Peyer's patch (tissue), 4 donors: ENCODE data around the gene S1PR2. TPM values are rescaled to one million over a fixed set of nuclear protein-coding genes. Genes with fewer than 3 reads are reported as not detected.
A peak's percentile ranks its signal among the peaks of the same experiment; 100 is the strongest.

Source experiments
- DNase-seq, 3 donors: peaks; one replicate each; pipeline ENCODE4 v3.0.0-alpha.2; 2017 to 2019
- H3K27ac ChIP-seq, 4 donors: fragments of 200-600 bp; sonication (generic); one replicate each; pipeline ENCODE4 v1.5.1; 2016 to 2019
- H3K27me3 ChIP-seq, 2 donors: fragments of 200-600 bp; sonication (generic); one replicate each; pipeline ENCODE4 v1.5.1; 2019
- H3K36me3 ChIP-seq, 3 donors: fragments of 200-600 bp; sonication (generic); one replicate each; pipeline ENCODE4 v1.5.1; 2016 to 2019
- H3K4me1 ChIP-seq, 4 donors: fragments of 200-600 bp; sonication (generic); one replicate each; pipeline ENCODE4 v1.5.1; 2016 to 2019
- H3K4me3 ChIP-seq, 4 donors: fragments of 200-600 bp; sonication (generic); 1 replicate in 3 of 4; 2 replicates in 1 of 4; pipeline ENCODE4 v1.5.1; 2016 to 2019; ENCODE audit warnings: mild to moderate bottlenecking in 1 of 4
- H3K9me3 ChIP-seq, 4 donors: fragments of 200-600 bp; sonication (generic); one replicate each; pipeline ENCODE4 v1.5.1; 2016 to 2019; ENCODE audit warnings: mild to moderate bottlenecking in 1 of 4
- POLR2A ChIP-seq, 2 donors: fragments of 450-650 bp; IDR thresholded peaks; one replicate each; pipeline ENCODE4 v1.5.1; 2017; ENCODE audit warnings: antibody characterized with exemption in 2 of 2, mild to moderate bottlenecking in 2 of 2, moderate library complexity in 2 of 2
- total RNA-seq, 4 donors: library from RNA; depleted of rRNA; stranded (reverse); fragments of >200 nt; gene quantifications; one replicate each; pipeline ENCODE4 v1.1.0, GENCODE V29; 2016
- TF ChIP-seq, protein P1 (sequence below), 6 experiments: fragments of 450-650 bp in 4 of 6; fragments of 200-600 bp in 2 of 6; sonication (generic) in 1 of 6; IDR thresholded peaks; one replicate each; pipeline ENCODE4 v1.5.1; 2017 to 2019; ENCODE audit warnings: antibody characterized with exemption in 6 of 6, mild to moderate bottlenecking in 3 of 6, moderate library complexity in 1 of 6

Gene S1PR2
- total RNA-seq, 4 donors from 2014 or later: 2.8 to 4.8 (median 3.1) TPM

DNA sequence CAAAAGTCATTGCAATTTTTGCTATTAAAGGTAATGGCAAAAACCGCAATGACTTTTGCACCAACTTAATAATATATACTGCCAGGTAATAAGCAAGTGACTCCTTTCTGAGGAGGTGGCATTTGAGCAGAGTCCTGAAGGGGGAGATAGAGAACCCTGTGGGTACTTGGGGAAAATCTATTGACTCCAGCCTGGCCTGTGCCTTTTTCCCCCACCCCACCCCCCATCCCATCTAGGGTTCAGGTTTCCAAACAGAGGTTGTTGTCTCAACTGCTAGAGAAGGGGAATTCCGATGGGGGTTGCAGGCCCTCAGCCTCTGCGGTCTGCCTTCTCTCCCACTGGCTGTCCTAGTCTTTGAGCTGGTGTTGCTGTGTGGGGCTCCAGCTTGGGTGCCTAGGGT is 11.5 kb downstream of the S1PR2 start:
- Histone ChIP-seq H3K27ac (no peak overlapping the region), H3K4me1 (peaks cover 0 to 6% (median 0%) of the 10 kb centered on the region in 4 donors), H3K4me3 (no peak overlapping the region), H3K27me3 (no peaks in the 10 kb centered on the region), H3K36me3 (peaks cover 0 to 5% (median 0%) of the 10 kb centered on the region in 3 donors), H3K9me3 (no peaks in the 10 kb centered on the region)
- TF ChIP-seq POLR2A (IDR thresholded peaks at IDR 0.05): no peak
- TF ChIP-seq, protein P1, sequence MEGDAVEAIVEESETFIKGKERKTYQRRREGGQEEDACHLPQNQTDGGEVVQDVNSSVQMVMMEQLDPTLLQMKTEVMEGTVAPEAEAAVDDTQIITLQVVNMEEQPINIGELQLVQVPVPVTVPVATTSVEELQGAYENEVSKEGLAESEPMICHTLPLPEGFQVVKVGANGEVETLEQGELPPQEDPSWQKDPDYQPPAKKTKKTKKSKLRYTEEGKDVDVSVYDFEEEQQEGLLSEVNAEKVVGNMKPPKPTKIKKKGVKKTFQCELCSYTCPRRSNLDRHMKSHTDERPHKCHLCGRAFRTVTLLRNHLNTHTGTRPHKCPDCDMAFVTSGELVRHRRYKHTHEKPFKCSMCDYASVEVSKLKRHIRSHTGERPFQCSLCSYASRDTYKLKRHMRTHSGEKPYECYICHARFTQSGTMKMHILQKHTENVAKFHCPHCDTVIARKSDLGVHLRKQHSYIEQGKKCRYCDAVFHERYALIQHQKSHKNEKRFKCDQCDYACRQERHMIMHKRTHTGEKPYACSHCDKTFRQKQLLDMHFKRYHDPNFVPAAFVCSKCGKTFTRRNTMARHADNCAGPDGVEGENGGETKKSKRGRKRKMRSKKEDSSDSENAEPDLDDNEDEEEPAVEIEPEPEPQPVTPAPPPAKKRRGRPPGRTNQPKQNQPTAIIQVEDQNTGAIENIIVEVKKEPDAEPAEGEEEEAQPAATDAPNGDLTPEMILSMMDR (IDR thresholded peaks at IDR 0.05): peak in 4 of 6 experiments; percentile 24 to 39 (median 31)
- no peak for DNase-seq

DNA sequence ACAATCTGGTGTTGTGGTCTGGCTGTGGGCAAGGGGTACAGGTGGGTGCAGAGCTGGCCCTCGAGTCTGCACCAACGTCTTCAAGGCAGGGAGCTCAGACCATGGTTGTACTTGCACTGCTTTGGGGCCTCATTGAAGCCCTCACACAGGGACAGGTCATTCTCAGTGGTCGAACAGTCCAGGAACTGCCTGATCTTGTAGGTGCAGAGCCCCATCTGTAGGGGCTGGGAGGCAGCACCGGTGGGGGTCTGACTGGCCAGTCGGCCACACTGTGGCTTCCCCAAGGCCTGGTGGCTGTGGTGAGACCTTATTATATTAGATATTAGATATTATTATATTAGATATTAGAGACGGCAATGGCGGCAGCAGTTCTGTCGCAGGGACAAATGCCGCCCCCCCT is 14.0 kb downstream of the S1PR2 start:
- Histone ChIP-seq H3K36me3 (no peaks in the 10 kb centered on the region), H3K9me3 (no peaks in the 10 kb centered on the region), H3K4me3 (no peak overlapping the region), H3K27ac (no peak overlapping the region), H3K27me3 (no peaks in the 10 kb centered on the region), H3K4me1 (peaks cover 0 to 6% (median 0%) of the 10 kb centered on the region in 4 donors)
- TF ChIP-seq, protein P1 (IDR thresholded peaks at IDR 0.05): no peak
- no peak for TF ChIP-seq POLR2A (IDR thresholded peaks at IDR 0.05)
- no peak for DNase-seq

- Histone ChIP-seq H3K9me3 (no peaks in the 10 kb centered on the region), H3K27me3 (no peaks in the 10 kb centered on the region), H3K4me3 (no peak overlapping the region), H3K27ac (no peak overlapping the region), H3K36me3 (no peaks in the 10 kb centered on the region), H3K4me1 (peaks cover 0 to 5% (median 0%) of the 10 kb centered on the region in 4 donors)
- DNase-seq: no peak
- TF ChIP-seq, protein P1 (IDR thresholded peaks at IDR 0.05): no peak
- TF ChIP-seq POLR2A (IDR thresholded peaks at IDR 0.05): no peak
Observed at GRCh38 chr19:10214784-10215183, 16.3 kb downstream of the S1PR2 start.

DNA sequence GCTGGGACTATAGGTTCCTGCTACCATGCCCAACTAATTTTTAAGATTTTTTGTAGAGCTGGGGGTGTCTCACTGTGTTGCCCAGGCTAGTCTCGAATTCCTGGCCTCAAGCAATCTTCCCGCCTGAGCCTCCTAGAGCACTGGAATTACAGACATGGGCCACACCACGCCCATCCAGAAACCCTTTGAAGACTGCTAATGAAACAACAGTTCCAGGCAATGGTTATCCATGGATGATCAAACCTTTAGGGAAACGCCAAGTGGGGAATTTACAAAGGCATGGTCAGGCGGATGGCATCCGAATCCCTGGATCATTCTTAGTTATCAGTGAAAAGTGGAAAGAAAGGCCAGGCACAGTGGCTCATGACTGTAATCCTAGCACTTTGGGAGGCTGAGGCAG is 19.4 kb downstream of the S1PR2 start:
- H3K4me3 ChIP-seq: no peak overlapping the region
- no peaks in the 10 kb centered on the region for H3K27me3 ChIP-seq
- DNase-seq: no peak
- TF ChIP-seq POLR2A (IDR thresholded peaks at IDR 0.05): no peak
- TF ChIP-seq, protein P1 (IDR thresholded peaks at IDR 0.05): no peak
- no peak overlapping the region for H3K27ac ChIP-seq
- no peaks in the 10 kb centered on the region for H3K9me3 ChIP-seq
- no peaks in the 10 kb centered on the region for H3K36me3 ChIP-seq
- no peaks in the 10 kb centered on the region for H3K4me1 ChIP-seq

- H3K4me1 ChIP-seq: no peaks in the 10 kb centered on the region
- no peak overlapping the region for H3K27ac ChIP-seq
- no peaks in the 10 kb centered on the region for H3K9me3 ChIP-seq
- no peaks in the 10 kb centered on the region for H3K36me3 ChIP-seq
- no peak for DNase-seq
- H3K27me3 ChIP-seq: no peaks in the 10 kb centered on the region
- TF ChIP-seq, protein P1 (IDR thresholded peaks at IDR 0.05): no peak
- TF ChIP-seq POLR2A (IDR thresholded peaks at IDR 0.05): no peak
- H3K4me3 ChIP-seq: no peak overlapping the region
Observed at GRCh38 chr19:10211061-10211460, 20.1 kb downstream of the S1PR2 start.

GRCh38 chr19:10209315-10209714 is 21.8 kb downstream of the S1PR2 start:
- Histone ChIP-seq H3K27ac (no peak overlapping the region), H3K9me3 (no peaks in the 10 kb centered on the region), H3K36me3 (no peaks in the 10 kb centered on the region), H3K4me1 (no peaks in the 10 kb centered on the region), H3K4me3 (no peak overlapping the region), H3K27me3 (no peaks in the 10 kb centered on the region)
- no peak for DNase-seq
- TF ChIP-seq, protein P1 (IDR thresholded peaks at IDR 0.05): no peak
- TF ChIP-seq POLR2A (IDR thresholded peaks at IDR 0.05): no peak
